Subcutaneous preadipocyte (primary cell): Measurements from ENCODE around the gene LPAR2. TPM values are rescaled to one million over a fixed set of nuclear protein-coding genes. Genes with fewer than 3 reads are reported as not detected.

Experiments
- total RNA-seq: library from RNA; depleted of rRNA; stranded (reverse); fragments of >200 nt; gene quantifications from 2 replicates; pipeline ENCODE4 v1.2.3, GENCODE V29; 2012

LPAR2 gene
- total RNA-seq, result 1.1 and 2.2 TPM in 2 replicates

GRCh38 chr19:19627621-19628500 lies at the start of gene LPAR2:
LPAR2 (minus strand) TSS chr19:19628220; CDS start chr19:19627275, 945 bp downstream.

GRCh38 chr19:19668230-19669012 lies 40.4 kb upstream of the LPAR2 start, which contains the start of gene ZNF101:
ZNF101 (plus strand) TSS chr19:19668839; CDS start chr19:19668964, 125 bp downstream.

GRCh38 chr19:19663256-19664120 lies 35.5 kb upstream of the LPAR2 start, which contains the start of gene ATP13A1:
ATP13A1 (minus strand) TSS chr19:19663676; CDS start chr19:19663666, 10 bp downstream.

GRCh38 chr19:19643158-19644053 lies 15.4 kb upstream of the LPAR2 start, which contains the start of gene GMIP:
GMIP (minus strand) TSS chr19:19643657; CDS start chr19:19643529, 128 bp downstream.

GRCh38 chr19:19618219-19619051 lies 9.6 kb downstream of the LPAR2 start, which contains the start of gene PBX4:
PBX4 (minus strand) TSS chr19:19618687; CDS start chr19:19618629, 58 bp downstream.

Other genes with a start within 250 kb of the LPAR2 start
- 50.0 and 71.4 TPM in 2 replicates for gene GATAD2A, start 222.5 kb downstream of the LPAR2 start, total RNA-seq
- gene TSSK6, start 112.7 kb downstream of the LPAR2 start, total RNA-seq, result 2.2 and 2.7 TPM in 2 replicates
- gene NDUFA13, start 112.0 kb downstream of the LPAR2 start, total RNA-seq, result 140 and 223 TPM in 2 replicates
- under 0.01 and 0.20 TPM in 2 replicates for gene YJEFN3, start 99.3 kb downstream of the LPAR2 start, total RNA-seq
- 0.78 and 1.1 TPM in 2 replicates for gene CILP2, start 90.0 kb downstream of the LPAR2 start, total RNA-seq
- 3.3 and 5.5 TPM in 2 replicates for gene PBX4, start 9.5 kb downstream of the LPAR2 start, total RNA-seq
- gene GMIP, start 15.4 kb upstream of the LPAR2 start, total RNA-seq, result 3.3 and 7.2 TPM in 2 replicates
- gene ATP13A1, start 35.5 kb upstream of the LPAR2 start, total RNA-seq, result 55.9 and 59.0 TPM in 2 replicates
- 7.0 and 9.2 TPM in 2 replicates for gene ZNF101, start 40.6 kb upstream of the LPAR2 start, total RNA-seq
- gene ZNF14, start 104.9 kb upstream of the LPAR2 start, total RNA-seq, result 3.3 and 3.7 TPM in 2 replicates
- gene ZNF506, start 193.5 kb upstream of the LPAR2 start, total RNA-seq, result 8.6 and 9.6 TPM in 2 replicates
- 3.3 and 4.7 TPM in 2 replicates for gene ZNF253, start 237.7 kb upstream of the LPAR2 start, total RNA-seq